Left lobe of liver (tissue), 2 donors: ENCODE measurements around the gene NUAK1. TPM values are rescaled to one million over a fixed set of nuclear protein-coding genes. Genes with fewer than 3 reads are reported as not detected.

Source experiments
- ATAC-seq: fragments of 200-7000 bp; cut with Tn5 transposase; one replicate; pipeline ENCODE4 v1.9.1; 2020; ENCODE audit warnings: mild to moderate bottlenecking, moderate library complexity
- DNase-seq: peaks from one replicate; pipeline ENCODE4 v3.0.0-alpha.2; 2020; ENCODE audit warnings: low spot score
- total RNA-seq: library from RNA; stranded (reverse); gene quantifications from one replicate; pipeline ENCODE4 v1.2.1, GENCODE V29; 2021
- donor health status: DM: no; HTN: no; CAD: no; lungs with moderate emphysema.
- donor health status: DM: no; HTN: yes; CAD: no.

The NUAK1 gene
- total RNA-seq, 1 donor from 2014 or later: 3.4 TPM

- no peak for ATAC-seq
- DNase-seq: no peak
Measured at GRCh38 chr12:106113042-106113441, 25.7 kb downstream of the NUAK1 start.

GRCh38 chr12:106112145-106112821, 26.5 kb downstream of the NUAK1 start:
- DNase-seq (no peak), ATAC-seq (no peak)

GRCh38 chr12:106110626-106111300, 28.0 kb downstream of the NUAK1 start:
- DNase-seq (peak; percentile 68), ATAC-seq (peak; percentile 81)

- ATAC-seq (no peak), DNase-seq (no peak)
Measured at GRCh38 chr12:106109168-106109910, 29.4 kb downstream of the NUAK1 start.

GRCh38 chr12:106108185-106108835, 30.4 kb downstream of the NUAK1 start:
- ATAC-seq: no peak
- no peak for DNase-seq

GRCh38 chr12:106107566-106107965, 31.2 kb downstream of the NUAK1 start:
- ATAC-seq: no peak

GRCh38 chr12:106106892-106107291, 31.9 kb downstream of the NUAK1 start:
- DNase-seq: no peak
- peak; percentile 34 for ATAC-seq

More at GRCh38 chr12:106107566-106107965, 31.2 kb downstream of the NUAK1 start:
- no peak for DNase-seq

GRCh38 chr12:106106061-106106566, 32.6 kb downstream of the NUAK1 start:
- no peak for DNase-seq
- ATAC-seq: no peak

GRCh38 chr12:106101803-106102202, 37.0 kb downstream of the NUAK1 start:
- no peak for DNase-seq
- no peak for ATAC-seq

GRCh38 chr12:106098691-106099200, 40.0 kb downstream of the NUAK1 start:
- DNase-seq (no peak), ATAC-seq (peak; percentile 40)

GRCh38 chr12:106097011-106097410, 41.7 kb downstream of the NUAK1 start:
- ATAC-seq (peak; percentile 29), DNase-seq (no peak)

GRCh38 chr12:106096376-106096775, 42.4 kb downstream of the NUAK1 start:
- DNase-seq: peak; percentile 79
- peak; percentile 91 for ATAC-seq

GRCh38 chr12:106094304-106094703, 44.5 kb downstream of the NUAK1 start:
- ATAC-seq (no peak), DNase-seq (no peak)

GRCh38 chr12:106093246-106093645, 45.5 kb downstream of the NUAK1 start:
- ATAC-seq (peak; percentile 43), DNase-seq (no peak)

GRCh38 chr12:106091446-106091820, 47.3 kb downstream of the NUAK1 start:
- ATAC-seq (no peak), DNase-seq (no peak)

GRCh38 chr12:106090591-106091445, 47.9 kb downstream of the NUAK1 start:
- no peak for ATAC-seq
- DNase-seq: no peak

- no peak for ATAC-seq
Measured at GRCh38 chr12:106089935-106090334, 48.8 kb downstream of the NUAK1 start.

GRCh38 chr12:106088811-106089485, 49.8 kb downstream of the NUAK1 start:
- DNase-seq: no peak
- ATAC-seq: no peak

More at GRCh38 chr12:106089935-106090334, 48.8 kb downstream of the NUAK1 start:
- DNase-seq: no peak

- DNase-seq: no peak
- ATAC-seq: peak; percentile 30
Measured at GRCh38 chr12:106088246-106088808, 50.4 kb downstream of the NUAK1 start.
